Cardiac fibroblast (primary cell): ENCODE measurements around the gene UGT2B11.
"Not testable (repeated sequence)": the region's sequence is repeated elsewhere in the genome, so short reads cannot be mapped to it uniquely, and the experiment has no call there.

Experiments used
- DNase-seq, 2 donors: peaks; one replicate each; pipeline versions ENCODE4 v3.0.0 to v3.0.0-alpha.2; 2010; ENCODE audit warnings: low read depth in 2 of 2
- H3K4me3 ChIP-seq, 2 donors: replicated peaks in 1 of 2; 1 replicate in 1 of 2; 2 replicates in 1 of 2; pipeline ENCODE4 v1.5.1; 2011; ENCODE audit warnings: low read depth in 2 of 2, low read length in 2 of 2, mild to moderate bottlenecking in 2 of 2, moderate library complexity in 1 of 2
- CTCF ChIP-seq: IDR thresholded peaks from one replicate; pipeline ENCODE4 v1.5.1; 2011; ENCODE audit warnings: low read depth, mild to moderate bottlenecking, low read length, inconsistent platforms

UGT2B11 gene

DNA sequence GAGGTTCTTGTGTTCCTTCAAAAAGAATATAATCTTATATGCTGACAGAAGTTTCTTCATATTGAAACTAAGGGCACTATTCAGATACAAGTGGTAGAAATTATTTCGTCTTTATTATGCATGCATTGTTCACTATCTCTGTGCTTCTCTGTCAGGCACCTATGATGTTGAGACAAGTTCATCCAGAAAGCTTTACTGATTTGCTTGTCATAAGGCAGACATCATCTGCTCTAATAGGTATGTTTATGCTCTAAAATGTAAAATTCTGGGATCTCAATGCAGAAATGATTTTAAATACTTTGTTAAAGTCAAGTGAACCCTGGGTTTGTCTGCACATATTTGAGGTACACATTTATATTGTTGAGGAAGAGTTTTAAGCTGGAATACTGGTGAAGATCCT is 3.6 kb downstream of the UGT2B11 start:
- no peak for TF ChIP-seq CTCF
- DNase-seq: no peak
- no peak overlapping the region for H3K4me3 ChIP-seq

- not testable (repeated sequence) for H3K4me3 ChIP-seq
Measured at GRCh38 chr4:69198506-69198905, 16.0 kb downstream of the UGT2B11 start.

DNA sequence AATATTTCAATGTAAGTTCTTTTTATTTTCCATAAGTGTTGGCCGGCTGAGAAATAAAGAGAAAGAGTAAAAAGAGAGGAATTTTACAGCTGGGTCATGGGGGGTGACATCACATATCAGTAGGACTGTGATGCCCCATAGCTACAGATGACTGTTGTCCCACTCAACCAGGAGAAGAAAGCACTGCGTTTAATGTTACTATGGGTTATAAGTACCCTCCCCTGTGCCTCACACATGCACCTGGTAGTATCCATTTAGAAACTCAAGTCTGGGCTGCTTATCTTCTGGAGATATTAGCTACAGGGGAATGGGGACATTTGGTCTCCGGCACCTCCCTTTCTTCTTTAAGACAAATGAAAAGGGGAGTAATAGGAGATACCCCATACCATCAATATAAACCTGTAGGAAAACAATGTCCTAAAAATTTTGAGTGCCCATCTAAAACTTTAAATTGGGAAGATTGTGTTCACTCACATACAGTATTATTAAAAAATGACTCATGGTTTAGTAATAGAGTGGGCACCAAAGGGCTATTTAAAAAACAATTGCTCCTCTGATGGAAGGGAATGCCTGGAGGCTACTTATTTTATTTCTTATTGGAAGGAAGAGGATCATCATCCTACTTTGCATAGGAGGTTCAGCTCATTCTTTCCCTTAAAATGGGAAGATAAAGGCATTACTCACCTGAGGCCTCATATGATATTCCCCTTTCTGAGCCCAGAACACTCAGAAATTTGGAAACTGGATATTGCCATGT is 18.2 kb downstream of the UGT2B11 start:
- no peak for TF ChIP-seq CTCF
- no peak overlapping the region for H3K4me3 ChIP-seq
- DNase-seq: no peak

More at GRCh38 chr4:69198506-69198905, 16.0 kb downstream of the UGT2B11 start:
- DNase-seq: not testable (repeated sequence)

DNA sequence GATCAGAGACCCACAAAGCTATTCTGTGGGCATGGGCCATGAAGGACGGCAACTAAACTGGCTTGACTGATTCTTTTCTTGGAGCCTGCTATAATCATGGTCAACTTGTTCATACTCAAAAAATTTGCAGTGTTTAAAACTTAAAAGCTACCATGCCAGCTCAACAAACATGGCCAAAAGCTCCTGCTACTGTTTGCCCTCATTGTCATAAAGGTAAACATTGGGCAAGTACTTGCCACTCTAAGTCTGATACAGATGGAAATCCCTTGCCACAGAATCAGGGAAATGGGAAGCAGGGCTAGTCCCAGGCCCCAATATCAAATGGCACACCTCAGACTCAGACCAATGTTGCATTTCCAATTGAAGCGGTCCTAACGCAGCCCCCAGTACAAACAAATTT is 20.4 kb downstream of the UGT2B11 start:
- no peak for DNase-seq
- H3K4me3 ChIP-seq: no peak overlapping the region
- no peak for TF ChIP-seq CTCF

DNA sequence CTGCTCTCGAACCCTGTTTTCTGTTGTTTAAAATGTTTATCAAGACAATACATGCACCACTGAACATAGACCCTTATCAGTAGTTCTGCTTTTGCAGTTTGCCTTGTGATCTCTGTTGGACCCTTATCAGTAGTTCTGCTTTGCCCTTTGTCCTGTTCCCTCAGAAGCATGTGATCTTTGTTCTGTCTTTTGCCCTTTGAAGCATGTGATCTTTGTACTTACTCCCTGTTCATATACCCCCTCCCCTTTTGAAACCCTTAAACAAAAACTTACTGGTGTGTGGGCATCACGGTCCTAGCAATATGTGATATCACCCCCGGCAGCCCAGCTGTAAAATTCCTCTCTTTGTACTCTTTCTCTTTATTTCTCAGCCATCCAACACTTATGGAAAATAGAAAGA is 22.6 kb downstream of the UGT2B11 start:
- not testable (repeated sequence) for H3K4me3 ChIP-seq, DNase-seq

DNA sequence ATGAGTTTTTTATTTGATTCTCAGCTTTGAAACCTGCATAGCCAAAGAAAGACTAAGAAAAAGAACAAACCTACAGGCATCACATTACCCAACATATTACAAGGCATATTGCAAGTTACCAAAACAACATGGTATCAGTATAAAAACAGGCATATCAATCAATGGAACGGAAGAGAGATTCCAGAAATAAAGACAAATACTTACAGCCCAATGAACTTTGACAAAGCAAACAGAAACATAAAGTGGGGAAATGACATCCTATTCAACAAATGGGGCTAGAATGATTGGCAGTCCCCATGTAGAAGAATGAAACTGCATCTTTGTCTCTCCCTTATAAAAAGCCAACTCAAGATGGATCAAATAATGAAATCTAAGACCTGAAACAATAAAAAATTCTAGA is 23.9 kb downstream of the UGT2B11 start:
- DNase-seq, H3K4me3 ChIP-seq: not testable (repeated sequence)

DNA sequence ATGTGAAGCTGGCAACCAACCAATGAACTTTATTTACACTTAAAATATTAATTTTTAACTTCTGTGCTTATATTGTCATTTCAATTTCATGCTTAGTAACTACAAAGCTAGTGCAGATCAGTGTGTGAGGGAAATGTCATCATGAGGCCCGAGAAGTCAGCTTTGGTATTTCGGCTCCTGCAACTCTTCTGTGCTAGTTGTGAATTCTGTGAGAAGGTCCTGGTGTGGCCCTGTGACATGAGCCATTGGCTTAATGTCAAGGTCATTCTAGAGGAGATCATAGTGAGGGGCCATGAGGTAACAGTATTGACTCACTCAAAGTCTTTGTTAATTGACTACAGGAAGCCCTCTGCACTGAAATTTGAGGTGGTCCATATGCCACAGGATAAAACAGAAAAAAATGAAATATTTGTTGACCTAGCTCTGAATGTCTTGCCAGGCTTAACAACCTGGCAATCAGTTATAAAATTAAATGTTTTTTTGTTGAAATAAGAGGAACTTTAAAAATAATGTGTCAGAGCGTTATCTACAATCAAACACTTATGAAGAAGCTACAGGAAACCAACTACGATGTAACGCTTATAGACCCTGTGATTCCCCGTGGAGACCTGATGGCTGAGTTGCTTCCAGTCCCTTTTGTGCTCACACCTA is 32.9 kb downstream of the UGT2B11 start:
- not testable (repeated sequence) for DNase-seq, H3K4me3 ChIP-seq

GRCh38 chr4:69179817-69180216 is 34.7 kb downstream of the UGT2B11 start:
- not testable (repeated sequence) for DNase-seq, H3K4me3 ChIP-seq

GRCh38 chr4:69178751-69179205 is 35.8 kb downstream of the UGT2B11 start:
- not testable (repeated sequence) for H3K4me3 ChIP-seq, DNase-seq
